Gastroesophageal sphincter (tissue), 4 donors: Measurements from ENCODE around the gene PITX1. TPM values are rescaled to one million over a fixed set of nuclear protein-coding genes. Genes with fewer than 3 reads are reported as not detected.

Source experiments
- ATAC-seq: fragments of 150-250 bp; one replicate; pipeline ENCODE4 v1.9.1; 2016; ENCODE audit warnings: mild to moderate bottlenecking, moderate library complexity
- H3K27ac ChIP-seq, 4 donors: fragments of 200-600 bp; sonication (generic) in 3 of 4; 1 replicate in 3 of 4; 2 replicates in 1 of 4; pipeline ENCODE4 v1.5.1; 2016 to 2019
- H3K27me3 ChIP-seq: fragments of 200-600 bp; sonication (generic); one replicate; pipeline ENCODE4 v1.5.1; 2019
- H3K36me3 ChIP-seq, 2 donors: fragments of 200-600 bp; sonication (generic); one replicate each; pipeline ENCODE4 v1.5.1; 2019; ENCODE audit warnings: control low read depth in 1 of 2
- H3K4me1 ChIP-seq, 3 donors: fragments of 200-600 bp; sonication (generic); 1 replicate in 2 of 3; 2 replicates in 1 of 3; pipeline ENCODE4 v1.5.1; 2016 to 2019; ENCODE audit warnings: control low read depth in 2 of 3
- H3K4me3 ChIP-seq, 2 donors: fragments of 200-600 bp; sonication (generic); one replicate each; pipeline ENCODE4 v1.5.1; 2019; ENCODE audit warnings: mild to moderate bottlenecking in 1 of 2, moderate library complexity in 1 of 2
- H3K9me3 ChIP-seq, 3 donors: fragments of 200-600 bp; sonication (generic); one replicate each; pipeline ENCODE4 v1.5.1; 2017 to 2019; ENCODE audit warnings: control low read depth in 2 of 3
- EP300 ChIP-seq: sonication (generic); formaldehyde crosslinking; IDR thresholded peaks from one replicate; pipeline ENCODE4 v1.6.1; 2017; ENCODE audit warnings: antibody characterized with exemption, mild to moderate bottlenecking
- POLR2A ChIP-seq, 2 donors: fragments of 450-650 bp; IDR thresholded peaks; one replicate each; pipeline ENCODE4 v1.6.1; 2017; ENCODE audit warnings: antibody characterized with exemption in 2 of 2, mild to moderate bottlenecking in 2 of 2, moderate library complexity in 1 of 2
- POLR2AphosphoS5 ChIP-seq: sonication (generic); formaldehyde crosslinking; IDR thresholded peaks from one replicate; pipeline ENCODE4 v1.6.1; 2017; ENCODE audit warnings: antibody characterized with exemption
- WGBS, 2 donors: methylation state at CpG; one replicate each; pipeline ENCODE4 v1.1.5; 2018; ENCODE audit warnings: low coverage in 1 of 2; 5-methylcytosine and 5-hydroxymethylcytosine counted together
- total RNA-seq, 4 donors: library from RNA; depleted of rRNA; stranded (reverse); fragments of >200 nt; gene quantifications; one replicate each; pipeline ENCODE4 v1.1.0, GENCODE V29; 2016
- TF ChIP-seq, protein P1 (sequence below), 4 experiments: fragments of 200-600 bp in 2 of 4; fragments of 450-650 bp in 2 of 4; sonication (generic) in 1 of 4; IDR thresholded peaks; one replicate each; pipeline ENCODE4 v1.5.1; 2017 to 2019; ENCODE audit warnings: antibody characterized with exemption in 4 of 4, mild to moderate bottlenecking in 2 of 4, moderate library complexity in 2 of 4

PITX1 gene
- total RNA-seq, 4 donors from 2014 or later = 17.0 to 182 (median 79.6) TPM

DNA sequence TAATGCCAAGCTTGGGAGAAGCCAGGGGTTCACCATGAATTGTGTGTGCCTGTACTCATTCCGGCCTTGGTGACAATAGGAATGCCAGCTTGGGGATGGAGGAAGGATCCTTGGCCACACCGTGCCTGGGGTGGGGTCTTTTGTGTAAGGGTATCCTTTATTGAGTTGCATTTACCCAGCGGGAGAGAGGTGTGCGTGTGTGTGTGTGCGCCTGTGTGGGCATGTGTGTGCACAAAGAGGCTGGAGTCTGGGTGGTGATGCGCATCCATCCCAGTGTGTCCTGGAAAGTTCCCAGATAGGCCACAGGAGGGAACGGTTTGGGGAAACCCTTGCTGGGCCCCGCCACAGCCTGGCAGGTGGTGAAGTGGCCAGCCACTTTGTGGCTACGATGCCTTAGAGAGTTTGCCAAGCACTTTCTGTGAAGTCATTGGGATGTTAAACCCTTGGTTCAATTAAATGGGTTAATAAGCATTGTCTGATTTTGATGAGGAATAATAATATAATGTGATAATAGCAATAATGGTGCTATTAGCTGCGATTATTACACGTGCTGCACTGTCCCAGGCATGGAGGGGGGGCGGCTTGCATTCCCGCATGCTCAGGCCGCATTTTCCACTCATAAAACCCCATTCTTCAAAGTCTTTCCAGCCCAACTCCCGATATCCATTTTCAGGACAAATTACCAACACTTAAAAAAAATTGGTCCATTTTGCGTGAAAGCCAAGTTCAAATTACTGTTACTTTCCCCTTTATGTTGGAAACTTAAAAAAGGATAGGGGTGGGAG, 13.7 kb downstream of the PITX1 start:
- no peak for ATAC-seq
- H3K9me3 ChIP-seq = no peaks in the 10 kb centered on the region
- TF ChIP-seq, protein P1, sequence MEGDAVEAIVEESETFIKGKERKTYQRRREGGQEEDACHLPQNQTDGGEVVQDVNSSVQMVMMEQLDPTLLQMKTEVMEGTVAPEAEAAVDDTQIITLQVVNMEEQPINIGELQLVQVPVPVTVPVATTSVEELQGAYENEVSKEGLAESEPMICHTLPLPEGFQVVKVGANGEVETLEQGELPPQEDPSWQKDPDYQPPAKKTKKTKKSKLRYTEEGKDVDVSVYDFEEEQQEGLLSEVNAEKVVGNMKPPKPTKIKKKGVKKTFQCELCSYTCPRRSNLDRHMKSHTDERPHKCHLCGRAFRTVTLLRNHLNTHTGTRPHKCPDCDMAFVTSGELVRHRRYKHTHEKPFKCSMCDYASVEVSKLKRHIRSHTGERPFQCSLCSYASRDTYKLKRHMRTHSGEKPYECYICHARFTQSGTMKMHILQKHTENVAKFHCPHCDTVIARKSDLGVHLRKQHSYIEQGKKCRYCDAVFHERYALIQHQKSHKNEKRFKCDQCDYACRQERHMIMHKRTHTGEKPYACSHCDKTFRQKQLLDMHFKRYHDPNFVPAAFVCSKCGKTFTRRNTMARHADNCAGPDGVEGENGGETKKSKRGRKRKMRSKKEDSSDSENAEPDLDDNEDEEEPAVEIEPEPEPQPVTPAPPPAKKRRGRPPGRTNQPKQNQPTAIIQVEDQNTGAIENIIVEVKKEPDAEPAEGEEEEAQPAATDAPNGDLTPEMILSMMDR (IDR thresholded peaks at IDR 0.05) = peak in 1 of 4 experiments; percentile 8
- TF ChIP-seq POLR2AphosphoS5 (no peak), POLR2A (IDR thresholded peaks at IDR 0.05) (no peak)
- H3K4me3 ChIP-seq = no peak overlapping the region
- peaks cover 0 to 24% (median 0%) of the 10 kb centered on the region in 3 donors for H3K4me1 ChIP-seq
- H3K27me3 ChIP-seq = no peaks in the 10 kb centered on the region
- peak overlapping the region in 2 of 4 donors; percentile 48 to 72 for H3K27ac ChIP-seq
- 33 to 90% methylated on average over 4 to 7 of the region's 16 CpGs for whole genome bisulfite sequencing, 2 donors
- H3K36me3 ChIP-seq = no peaks in the 10 kb centered on the region

DNA sequence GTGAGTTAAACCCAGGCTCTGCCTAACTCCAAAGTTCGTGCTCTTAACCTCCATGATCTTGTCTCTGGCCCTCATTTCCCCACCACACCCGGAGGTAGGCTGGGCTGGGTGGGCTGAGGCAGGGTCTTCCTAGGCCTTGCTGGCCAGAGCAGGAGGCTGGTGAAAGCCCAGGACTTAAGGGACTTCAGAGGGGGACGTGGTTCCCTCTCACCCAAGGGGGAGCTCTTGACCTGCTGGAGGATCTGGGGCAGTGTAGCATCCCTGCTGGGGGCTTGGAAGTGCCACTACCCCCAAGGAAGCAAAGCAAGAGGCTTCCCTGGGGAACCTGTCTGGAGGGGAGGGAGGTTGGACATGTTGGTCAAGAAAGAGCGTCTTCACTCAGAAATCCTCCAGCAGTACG, 14.7 kb downstream of the PITX1 start:
- WGBS, 2 donors = 95% methylated on average over 2 of the region's 5 CpGs; no CpG with 5 or more reads in 1 of the 2 donors
- H3K27ac ChIP-seq = peak overlapping the region in 1 of 4 donors; percentile 72
- no peak for ATAC-seq
- H3K4me3 ChIP-seq = no peak overlapping the region
- H3K4me1 ChIP-seq = peaks cover 0 to 34% (median 6%) of the 10 kb centered on the region in 3 donors
- TF ChIP-seq, protein P1 (IDR thresholded peaks at IDR 0.05) = no peak
- TF ChIP-seq POLR2AphosphoS5 = no peak
- TF ChIP-seq POLR2A (IDR thresholded peaks at IDR 0.05) = no peak
- no peak for TF ChIP-seq EP300
- no peaks in the 10 kb centered on the region for H3K36me3 ChIP-seq
- no peaks in the 10 kb centered on the region for H3K9me3 ChIP-seq
- no peaks in the 10 kb centered on the region for H3K27me3 ChIP-seq

DNA sequence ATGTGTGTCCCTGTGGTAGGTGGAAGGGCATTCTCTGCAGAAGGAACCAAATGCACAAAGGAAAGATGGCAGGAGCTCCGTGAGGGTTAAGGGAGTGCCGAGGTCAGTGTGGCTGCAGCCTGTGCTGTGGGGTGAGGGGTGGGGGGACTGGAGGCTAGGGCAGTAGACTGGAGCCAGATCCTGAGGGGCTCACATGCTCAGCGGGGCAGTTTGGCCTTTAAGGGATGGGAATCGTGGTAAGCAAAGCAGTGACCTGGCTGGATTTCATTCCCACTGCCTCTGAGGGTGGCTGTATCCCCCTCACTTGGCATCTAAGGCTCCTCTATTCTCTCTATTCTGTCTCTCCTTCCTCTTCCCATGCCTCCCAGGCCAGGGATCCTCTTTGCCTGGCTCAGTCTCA, 15.6 kb downstream of the PITX1 start:
- Histone ChIP-seq H3K4me1 (peaks cover 0 to 42% (median 14%) of the 10 kb centered on the region in 3 donors), H3K27me3 (no peaks in the 10 kb centered on the region), H3K4me3 (no peak overlapping the region), H3K36me3 (no peaks in the 10 kb centered on the region), H3K9me3 (no peaks in the 10 kb centered on the region), H3K27ac (no peak overlapping the region)
- 96 to 100% methylated on average over 2 to 3 of the region's 4 CpGs for WGBS, 2 donors
- TF ChIP-seq EP300 (no peak), POLR2AphosphoS5 (no peak), POLR2A (IDR thresholded peaks at IDR 0.05) (no peak)
- TF ChIP-seq, protein P1 (IDR thresholded peaks at IDR 0.05) = no peak
- no peak for ATAC-seq

DNA sequence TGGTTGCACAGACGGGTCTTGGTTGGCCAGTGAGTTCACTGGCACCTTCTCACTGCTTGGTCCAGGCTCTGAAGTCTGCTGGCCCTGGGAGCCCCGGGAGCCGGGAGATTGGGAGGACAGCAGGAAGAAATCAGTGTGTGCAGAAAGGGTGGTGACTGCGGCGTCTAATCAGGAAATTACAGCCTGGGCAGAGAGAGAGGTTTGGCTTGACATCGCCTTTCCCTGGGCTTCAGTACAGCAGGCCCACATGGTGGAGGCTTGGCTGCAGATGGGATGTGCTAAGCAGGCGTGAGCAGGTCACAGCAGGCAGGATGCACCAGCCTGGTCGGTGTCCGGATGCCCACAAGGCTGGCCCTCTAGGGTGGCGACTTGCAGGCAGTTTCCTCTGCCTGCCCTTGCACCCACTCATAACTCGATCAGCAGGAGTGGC, 17.2 kb downstream of the PITX1 start:
- peaks cover 0 to 58% (median 14%) of the 10 kb centered on the region in 3 donors for H3K4me1 ChIP-seq
- no peak for ATAC-seq
- no peaks in the 10 kb centered on the region for H3K9me3 ChIP-seq
- no peaks in the 10 kb centered on the region for H3K27me3 ChIP-seq
- WGBS, 2 donors = 61% methylated on average over 4 of the region's 11 CpGs; no CpG with 5 or more reads in 1 of the 2 donors
- TF ChIP-seq, protein P1 (IDR thresholded peaks at IDR 0.05) = no peak
- TF ChIP-seq POLR2AphosphoS5 (no peak), EP300 (no peak), POLR2A (IDR thresholded peaks at IDR 0.05) (no peak)
- no peak overlapping the region for H3K4me3 ChIP-seq
- no peak overlapping the region for H3K27ac ChIP-seq
- H3K36me3 ChIP-seq = no peaks in the 10 kb centered on the region

DNA sequence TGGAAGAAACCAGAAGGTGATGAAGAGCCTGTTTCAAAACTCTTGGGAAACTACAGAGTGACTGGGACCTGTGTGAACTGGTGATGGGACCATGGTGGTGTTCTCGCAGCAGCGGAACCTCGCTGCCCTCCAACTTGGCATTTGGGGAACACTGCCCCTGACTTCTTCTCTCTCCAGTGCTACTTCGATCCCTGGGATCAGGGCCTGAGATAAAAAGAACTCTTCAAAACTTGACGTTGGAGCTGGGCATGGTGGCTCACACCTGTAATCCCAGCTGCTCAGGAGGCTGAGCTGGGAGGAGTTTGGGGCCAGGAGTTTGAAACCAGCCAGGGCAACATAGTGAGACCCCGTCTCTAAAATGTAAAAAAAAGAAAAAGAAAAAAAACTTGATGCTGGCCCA, 18.1 kb downstream of the PITX1 start:
- 96 to 100% methylated on average over 1 to 4 of the region's 6 CpGs for WGBS, 2 donors
- Histone ChIP-seq H3K4me3 (no peak overlapping the region), H3K4me1 (peaks cover 0 to 59% (median 14%) of the 10 kb centered on the region in 3 donors), H3K36me3 (no peaks in the 10 kb centered on the region), H3K27me3 (no peaks in the 10 kb centered on the region), H3K9me3 (no peaks in the 10 kb centered on the region), H3K27ac (no peak overlapping the region)
- TF ChIP-seq POLR2AphosphoS5 (no peak), EP300 (no peak), POLR2A (IDR thresholded peaks at IDR 0.05) (no peak)
- TF ChIP-seq, protein P1 (IDR thresholded peaks at IDR 0.05) = no peak
- ATAC-seq = no peak
